C1 segment of cervical spinal cord (tissue), 14 donors: ENCODE measurements around the gene ETNPPL.

Experiments used
- DNase-seq, 14 donors: peaks; one replicate each; lab custom pipeline; 2025; lab: John Stamatoyannopoulos, UW

The ETNPPL gene

DNA sequence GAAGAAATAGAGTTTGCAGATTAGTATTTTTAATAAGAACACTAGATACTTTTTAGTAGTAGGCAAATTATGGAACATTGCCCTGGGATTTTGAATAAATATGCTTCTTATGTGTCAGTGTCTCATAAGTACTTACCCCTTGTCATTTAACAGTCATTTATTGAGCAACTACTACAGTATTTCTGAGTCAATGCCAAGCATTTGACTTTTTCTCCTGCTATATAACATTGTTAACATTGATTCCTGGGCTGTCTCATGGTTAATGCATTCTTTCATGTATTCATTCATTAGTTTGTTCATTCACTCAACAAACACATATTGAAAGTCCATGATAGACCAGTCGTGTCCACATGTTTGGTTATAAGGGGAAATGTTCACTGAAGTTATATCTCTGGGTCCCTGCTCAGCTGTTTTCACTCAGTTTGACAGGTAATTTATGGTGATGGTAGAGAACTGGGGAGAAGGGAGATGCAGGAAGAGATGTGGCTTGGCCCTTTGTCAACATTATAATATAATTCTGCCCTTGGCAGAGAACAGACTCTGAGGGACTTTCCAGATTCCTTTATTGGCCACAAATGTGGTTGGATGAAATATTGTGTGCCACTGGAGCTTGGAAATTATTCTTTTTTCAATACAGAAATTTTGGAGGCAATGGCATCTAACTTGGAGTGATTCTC, 62.6 kb downstream of the ETNPPL start:
- DNase-seq = no peak

DNA sequence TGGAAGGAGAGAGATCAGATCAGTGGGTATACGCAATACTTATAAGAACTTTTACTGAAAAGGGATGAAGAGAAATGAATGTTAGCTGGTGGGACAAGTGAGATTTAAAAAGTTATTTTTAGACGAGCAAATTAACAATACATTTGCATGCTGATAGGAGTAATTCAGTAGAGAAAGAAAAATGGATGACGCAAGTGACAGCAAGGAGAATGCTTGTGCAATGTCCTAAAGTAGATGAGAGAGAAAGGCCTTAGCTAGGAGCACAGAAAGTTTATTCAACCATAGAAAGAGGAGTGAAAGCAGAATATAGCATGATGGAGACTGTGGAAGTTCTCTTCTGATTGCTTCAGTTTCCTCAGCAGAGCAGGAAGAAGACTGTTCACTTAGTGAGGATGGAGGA, 66.7 kb downstream of the ETNPPL start:
- DNase-seq = no peak

DNA sequence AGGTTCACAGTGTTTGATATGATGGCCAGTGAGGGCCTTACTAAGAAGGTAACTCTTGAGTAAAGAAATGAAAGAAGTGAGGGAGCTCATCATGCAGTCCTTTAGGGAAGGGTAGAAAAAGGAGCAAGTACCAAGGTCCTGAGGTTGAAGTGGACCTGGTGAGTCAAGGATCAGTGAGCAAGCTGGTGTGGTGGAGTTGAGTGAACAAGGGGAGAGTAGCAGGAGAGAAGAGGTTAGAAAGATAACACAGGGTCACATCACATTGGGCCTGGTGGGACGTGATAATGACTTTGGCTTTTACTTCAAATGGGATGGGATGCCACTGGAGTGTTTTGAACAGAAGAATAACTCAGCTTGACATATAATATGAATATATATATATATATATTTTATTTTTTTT, 67.8 kb downstream of the ETNPPL start:
- DNase-seq = no peak

DNA sequence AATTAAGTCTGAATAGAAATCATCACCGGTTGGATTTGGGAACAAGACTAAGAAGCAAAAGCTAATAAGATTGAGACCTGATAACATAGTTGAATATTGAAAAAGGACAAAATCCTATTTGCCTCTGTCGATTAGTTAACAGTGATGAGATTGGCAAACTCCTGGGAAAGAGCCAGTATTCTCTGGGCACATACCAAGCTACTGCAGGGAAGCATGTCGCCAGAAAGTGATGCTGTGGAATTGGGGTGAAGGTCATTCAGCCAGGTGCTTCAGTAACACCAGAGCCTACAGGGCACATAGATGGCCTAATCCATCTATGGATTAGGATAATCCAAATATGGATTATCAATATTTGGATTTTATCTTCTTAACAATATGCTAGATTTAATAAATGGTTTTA, 68.4 kb downstream of the ETNPPL start:
- no peak for DNase-seq

DNA sequence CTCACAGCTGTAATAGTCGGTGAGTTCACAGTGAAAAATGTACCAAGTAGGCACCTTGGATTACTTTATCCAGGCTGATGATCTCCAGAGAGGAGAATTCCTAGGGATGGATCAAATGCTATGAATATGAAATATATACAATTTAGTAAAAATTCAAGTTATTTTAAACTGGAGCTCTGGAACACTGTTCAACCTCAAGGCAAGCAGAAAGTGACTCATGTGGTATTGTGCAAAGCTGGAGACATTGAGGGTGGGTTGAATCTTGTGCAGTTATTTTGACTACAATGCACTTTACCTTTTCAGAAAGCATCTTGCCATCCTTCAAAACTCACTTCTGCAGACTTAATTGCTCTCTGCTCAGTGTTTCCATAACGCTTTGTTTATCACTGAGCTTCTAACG, 69.0 kb downstream of the ETNPPL start:
- no peak for DNase-seq

DNA sequence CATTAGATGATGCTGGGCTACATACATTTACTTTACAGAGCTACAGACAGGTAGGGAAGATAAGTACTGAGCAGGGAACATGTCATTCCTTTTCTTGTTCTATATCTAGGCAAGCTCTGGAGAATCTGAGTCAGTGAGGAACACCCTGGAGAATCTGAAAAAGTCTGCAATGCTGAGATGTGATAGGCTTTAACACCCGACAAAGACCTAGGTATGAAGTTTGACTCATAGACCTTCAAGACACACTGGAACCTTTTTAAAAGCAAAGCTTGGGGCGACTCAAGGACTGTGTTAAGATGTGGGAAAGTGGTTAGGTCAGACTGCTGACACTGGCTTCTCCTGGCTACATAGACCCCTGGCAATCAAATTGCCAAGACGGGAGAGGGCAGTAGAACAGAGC, 69.6 kb downstream of the ETNPPL start:
- no peak for DNase-seq
